ENCODE measurements around the gene IPMK. TPM values are rescaled to one million over a fixed set of nuclear protein-coding genes. Genes with fewer than 3 reads are reported as not detected.
"Not testable (repeated sequence)": the region's sequence is repeated elsewhere in the genome, so short reads cannot be mapped to it uniquely, and the experiment has no call there.

The IPMK gene
- total and polyA plus RNA-seq, 8 donors = 1.1 to 4.6 (median 2.6) TPM

DNA sequence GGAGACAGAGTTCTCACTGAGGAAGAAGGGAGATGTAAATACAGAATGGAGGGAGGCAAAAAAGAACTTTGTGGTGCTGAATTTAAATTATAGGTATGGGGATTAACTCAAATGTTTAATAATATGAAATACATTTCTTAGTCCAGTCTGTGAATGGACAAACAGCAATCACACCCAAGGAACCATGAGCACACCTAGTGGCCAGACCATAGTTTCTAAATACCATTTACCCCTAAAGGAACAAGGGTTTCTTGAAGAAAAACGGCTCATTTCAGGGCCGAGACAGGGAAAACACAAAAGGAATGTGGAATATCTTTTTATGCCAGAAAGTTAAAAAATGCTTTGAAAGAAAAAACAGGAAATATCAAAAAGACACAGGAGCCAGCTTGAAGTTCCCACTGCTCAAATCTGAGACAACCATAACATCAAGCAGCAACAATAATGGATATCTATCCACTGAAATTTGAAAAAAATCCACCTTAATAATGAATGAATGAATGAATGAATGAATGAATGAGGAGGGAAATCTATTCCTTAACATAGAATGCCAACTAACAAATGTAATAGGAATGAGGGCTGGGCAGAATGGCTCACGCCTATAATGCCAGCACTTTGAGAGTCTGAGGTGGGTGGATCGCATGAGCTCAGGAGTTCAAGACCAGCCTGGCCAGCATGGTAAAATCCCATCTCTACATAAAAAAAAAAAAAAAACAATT, 8.6 kb downstream of the IPMK start:
- no peak overlapping the region for H3K4me3 ChIP-seq
- no peak for FAIRE-seq
- WGBS, 2 donors = 96 to 98% methylated on average over 4 of the region's 4 CpGs

DNA sequence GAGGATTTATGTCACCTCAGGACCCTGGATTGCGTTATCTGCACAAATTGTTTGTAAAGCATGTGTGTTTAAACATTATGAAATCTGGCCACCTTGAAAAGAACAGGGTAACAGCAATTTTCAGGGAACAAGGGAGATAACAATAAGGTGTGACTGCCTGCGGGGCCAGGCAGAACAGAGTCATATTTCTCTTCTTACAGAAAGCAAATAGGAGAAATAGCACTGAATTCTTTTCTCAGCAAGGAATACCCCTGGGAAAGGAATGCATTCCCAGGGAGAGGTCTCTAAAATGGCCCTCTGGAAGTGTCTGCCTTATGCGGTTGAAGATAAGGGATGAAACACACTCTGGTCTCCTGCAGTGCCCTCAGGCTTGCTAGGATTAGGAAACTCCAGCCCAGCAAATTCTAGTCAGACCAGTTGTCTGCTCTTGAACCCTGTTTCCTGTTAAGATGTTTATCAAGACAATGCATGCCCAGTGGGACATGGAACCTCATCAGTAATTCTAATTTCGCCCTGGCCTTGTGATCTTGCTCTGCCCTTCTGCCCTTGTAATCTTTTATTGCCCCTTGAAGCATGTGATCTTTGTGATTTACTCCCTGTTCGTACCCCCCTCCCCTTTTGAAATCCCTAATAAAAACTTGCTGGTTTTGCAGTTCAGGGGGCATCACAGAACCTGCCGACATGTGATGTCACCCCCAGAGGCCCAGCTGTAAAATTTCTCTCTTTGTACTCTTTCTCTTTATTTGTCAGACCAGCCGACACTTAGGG, 11.5 kb downstream of the IPMK start:
- FAIRE-seq = not testable (repeated sequence)
- WGBS, 2 donors = 71 to 77% methylated on average over 7 of the region's 7 CpGs

More for the DNA sequence above, 8.6 kb downstream of the IPMK start:
- H3K4me1 ChIP-seq = peaks cover 0 to 8% (median 0%) of the 10 kb centered on the region in 3 donors
- no peak overlapping the region for H3K27ac ChIP-seq
- no peaks in the 10 kb centered on the region for H3K27me3 ChIP-seq
- ATAC-seq = no peak
- intact Hi-C loops (cut with DNase I) = no loop called here
- DNase-seq = no peak
- no peaks in the 10 kb centered on the region for H3K9me3 ChIP-seq
- H3K36me3 ChIP-seq = no peaks in the 10 kb centered on the region
- TF ChIP-seq CTCF (IDR thresholded peaks at IDR 0.05) = no peak

GRCh38 chr10:58254644-58255043, 13.1 kb downstream of the IPMK start:
- intact Hi-C loops (cut with DNase I) = no loop called here
- WGBS, 2 donors = 62 to 93% methylated on average over 1 of the region's 1 CpG

More for the DNA sequence above, 11.5 kb downstream of the IPMK start:
- H3K4me1 ChIP-seq; H3K27me3 ChIP-seq; H3K9me3 ChIP-seq; H3K36me3 ChIP-seq; DNase-seq; H3K27ac ChIP-seq; ATAC-seq; intact Hi-C loops (cut with DNase I); H3K4me3 ChIP-seq: not testable (repeated sequence)

DNA sequence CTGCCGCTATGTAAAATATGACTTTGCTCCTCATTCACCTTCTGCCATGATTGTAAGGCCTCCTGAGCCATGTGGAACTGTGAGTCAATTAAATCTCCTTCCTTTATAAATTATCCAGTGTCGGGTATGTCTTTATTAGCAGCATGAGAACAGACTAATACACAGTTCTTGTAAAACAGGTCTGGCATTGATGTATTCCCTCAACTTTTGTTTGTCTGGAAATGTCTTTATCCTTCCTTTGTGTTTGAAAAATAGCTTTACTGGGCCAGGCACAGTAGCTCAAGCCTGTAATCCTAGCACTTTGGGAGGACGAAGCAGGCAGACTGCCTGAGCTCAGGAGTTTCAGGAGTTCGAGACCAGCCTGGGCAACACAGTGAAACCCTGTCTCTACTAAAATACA, 14.5 kb downstream of the IPMK start:
- no peak for DNase-seq
- ATAC-seq = no peak
- H3K27me3 ChIP-seq = no peaks in the 10 kb centered on the region
- peaks cover 0 to 5% (median 0%) of the 10 kb centered on the region in 3 donors for H3K4me1 ChIP-seq
- no peaks in the 10 kb centered on the region for H3K36me3 ChIP-seq
- no peak overlapping the region for H3K4me3 ChIP-seq
- no peaks in the 10 kb centered on the region for H3K9me3 ChIP-seq
- H3K27ac ChIP-seq = no peak overlapping the region
- TF ChIP-seq CTCF (IDR thresholded peaks at IDR 0.05) = no peak
- no peak for FAIRE-seq
- WGBS, 2 donors = 83 to 97% methylated on average over 4 of the region's 4 CpGs
- intact Hi-C loops (cut with DNase I) = no loop called here

More at GRCh38 chr10:58254644-58255043, 13.1 kb downstream of the IPMK start:
- Histone ChIP-seq H3K27me3 (no peaks in the 10 kb centered on the region), H3K4me3 (no peak overlapping the region), H3K9me3 (no peaks in the 10 kb centered on the region), H3K4me1 (peaks cover 0 to 5% (median 0%) of the 10 kb centered on the region in 3 donors), H3K36me3 (no peaks in the 10 kb centered on the region), H3K27ac (no peak overlapping the region)
- ATAC-seq (no peak), DNase-seq (no peak), FAIRE-seq (no peak)
- TF ChIP-seq CTCF (IDR thresholded peaks at IDR 0.05) = no peak

DNA sequence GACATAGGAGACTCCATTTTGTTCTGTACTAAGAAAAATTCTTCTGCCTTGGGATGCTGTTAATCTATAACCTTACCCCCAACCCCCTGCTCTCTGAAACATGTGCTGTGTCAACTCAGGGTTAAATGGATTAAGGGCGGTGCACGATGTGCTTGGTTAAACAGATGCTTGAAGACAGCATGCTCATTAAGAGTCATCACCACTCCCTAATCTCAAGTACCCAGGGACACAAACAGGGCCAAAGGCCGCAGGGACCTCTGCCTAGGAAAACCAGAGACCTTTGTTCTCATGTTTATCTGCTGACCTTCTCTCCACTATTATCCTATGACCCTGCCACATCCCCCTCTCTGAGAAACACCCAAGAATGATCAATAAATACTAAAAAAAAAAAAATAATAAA, 23.0 kb downstream of the IPMK start:
- H3K4me3 ChIP-seq; DNase-seq; FAIRE-seq; intact Hi-C loops (cut with DNase I); H3K27me3 ChIP-seq; ATAC-seq; H3K36me3 ChIP-seq; H3K27ac ChIP-seq; H3K9me3 ChIP-seq; H3K4me1 ChIP-seq: not testable (repeated sequence)
- WGBS, 2 donors = 77 to 87% methylated on average over 3 of the region's 3 CpGs

DNA sequence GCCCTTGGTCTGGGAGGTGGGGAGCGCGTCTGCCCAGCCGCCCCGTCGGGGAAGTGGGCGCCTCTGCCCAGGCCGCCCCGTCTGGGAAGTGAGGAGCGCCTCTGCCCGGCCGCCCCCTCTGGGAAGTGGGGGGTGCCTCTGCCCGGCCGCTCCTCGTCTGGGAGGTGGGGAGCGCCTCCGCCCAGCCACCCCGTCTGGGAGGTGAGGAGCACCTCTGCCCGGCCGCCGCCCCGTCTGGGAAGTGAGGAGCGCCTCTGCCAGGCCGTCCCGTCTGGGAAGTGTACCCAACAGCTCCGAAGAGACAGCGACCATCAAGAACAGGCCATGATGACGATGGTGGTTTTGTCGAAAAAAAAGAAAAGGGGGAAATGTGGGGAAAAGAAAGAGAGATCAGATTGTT, 23.5 kb downstream of the IPMK start:
- H3K27me3 ChIP-seq; H3K9me3 ChIP-seq; FAIRE-seq; H3K4me3 ChIP-seq; intact Hi-C loops (cut with DNase I); H3K27ac ChIP-seq; H3K36me3 ChIP-seq; H3K4me1 ChIP-seq; ATAC-seq: not testable (repeated sequence)
- WGBS, 2 donors = 94 to 98% methylated on average over 21 to 24 of the region's 28 CpGs
- DNase-seq = peak in 1 of 6 donors; percentile 63

- peak in 1 of 6 donors; percentile 61 for DNase-seq
- H3K27me3 ChIP-seq; H3K36me3 ChIP-seq; FAIRE-seq; H3K4me3 ChIP-seq; H3K4me1 ChIP-seq; H3K9me3 ChIP-seq; ATAC-seq; intact Hi-C loops (cut with DNase I); H3K27ac ChIP-seq: not testable (repeated sequence)
- WGBS, 2 donors = 94 to 95% methylated on average over 24 to 31 of the region's 31 CpGs
Measured at GRCh38 chr10:58243801-58244200, 23.9 kb downstream of the IPMK start.
